Measurements from ENCODE around the gene NARS2.
"Not testable (repeated sequence)": the region's sequence is repeated elsewhere in the genome, so short reads cannot be mapped to it uniquely, and the experiment has no call there.

Gene NARS2

DNA sequence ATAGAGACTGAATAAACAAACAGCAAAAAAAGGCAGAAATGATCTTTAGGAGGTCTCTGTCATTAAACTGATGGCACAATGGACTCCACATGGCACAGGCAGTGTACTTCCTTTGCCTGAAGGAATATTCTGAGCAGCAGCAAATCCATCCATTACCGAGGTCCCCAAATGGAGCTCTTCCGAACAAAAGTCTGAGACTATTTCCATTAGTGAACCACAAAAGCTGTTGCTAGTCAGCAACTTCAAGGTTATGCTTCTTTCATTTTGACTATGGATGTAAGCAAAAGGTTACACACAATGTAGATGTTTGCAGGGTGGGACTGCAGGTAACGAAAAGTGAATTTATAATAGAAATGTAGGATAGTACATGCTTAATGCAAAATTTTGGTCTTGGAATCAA lies 14.5 kb downstream of the NARS2 start:
- no peak overlapping the region for H3K4me3 ChIP-seq (ENCODE audit: low read depth, low read length)
- peaks cover 52% of the 10 kb centered on the region for H3K36me3 ChIP-seq
- no peak for DNase-seq
- H3K4me1 ChIP-seq = peaks cover 7% of the 10 kb centered on the region
- H3K27me3 ChIP-seq = no peaks in the 10 kb centered on the region
- TF ChIP-seq, protein P1, sequence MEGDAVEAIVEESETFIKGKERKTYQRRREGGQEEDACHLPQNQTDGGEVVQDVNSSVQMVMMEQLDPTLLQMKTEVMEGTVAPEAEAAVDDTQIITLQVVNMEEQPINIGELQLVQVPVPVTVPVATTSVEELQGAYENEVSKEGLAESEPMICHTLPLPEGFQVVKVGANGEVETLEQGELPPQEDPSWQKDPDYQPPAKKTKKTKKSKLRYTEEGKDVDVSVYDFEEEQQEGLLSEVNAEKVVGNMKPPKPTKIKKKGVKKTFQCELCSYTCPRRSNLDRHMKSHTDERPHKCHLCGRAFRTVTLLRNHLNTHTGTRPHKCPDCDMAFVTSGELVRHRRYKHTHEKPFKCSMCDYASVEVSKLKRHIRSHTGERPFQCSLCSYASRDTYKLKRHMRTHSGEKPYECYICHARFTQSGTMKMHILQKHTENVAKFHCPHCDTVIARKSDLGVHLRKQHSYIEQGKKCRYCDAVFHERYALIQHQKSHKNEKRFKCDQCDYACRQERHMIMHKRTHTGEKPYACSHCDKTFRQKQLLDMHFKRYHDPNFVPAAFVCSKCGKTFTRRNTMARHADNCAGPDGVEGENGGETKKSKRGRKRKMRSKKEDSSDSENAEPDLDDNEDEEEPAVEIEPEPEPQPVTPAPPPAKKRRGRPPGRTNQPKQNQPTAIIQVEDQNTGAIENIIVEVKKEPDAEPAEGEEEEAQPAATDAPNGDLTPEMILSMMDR (IDR thresholded peaks at IDR 0.05; ENCODE audit: low read depth, low read length) = no peak
- H3K9me3 ChIP-seq = no peaks in the 10 kb centered on the region

DNA sequence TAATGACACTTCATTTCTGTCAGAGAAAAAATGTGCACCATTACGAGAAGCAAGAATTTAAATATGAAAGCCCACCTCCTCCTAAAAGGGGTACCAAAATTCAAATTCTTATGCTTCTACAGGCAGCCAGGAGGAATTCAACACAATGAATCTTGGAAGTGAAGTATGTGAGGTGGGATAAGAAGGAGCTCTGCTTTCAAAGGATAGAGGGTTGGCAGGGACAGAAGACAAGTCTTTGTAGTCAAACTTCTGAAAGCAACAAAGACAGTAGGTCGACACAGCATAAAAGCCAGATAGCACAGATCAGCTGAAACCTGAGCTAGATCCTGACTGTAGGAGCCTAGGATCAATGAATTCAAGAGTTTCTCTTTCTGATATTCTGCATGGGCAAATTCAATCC lies 17.4 kb downstream of the NARS2 start:
- Histone ChIP-seq H3K9me3 (no peaks in the 10 kb centered on the region; the same call in 1 of the 2 replicates), H3K4me1 (no peaks in the 10 kb centered on the region; the same call in 1 of the 2 replicates), H3K27me3 (no peaks in the 10 kb centered on the region), H3K4me3 (ENCODE audit: low read depth, low read length) (no peak overlapping the region), H3K36me3 (peaks cover 50% of the 10 kb centered on the region)
- TF ChIP-seq, protein P1 (IDR thresholded peaks at IDR 0.05; ENCODE audit: low read depth, low read length) = no peak
- no peak for DNase-seq

- no peaks in the 10 kb centered on the region for H3K27me3 ChIP-seq
- H3K9me3 ChIP-seq = no peaks in the 10 kb centered on the region; the same call in 1 of the 2 replicates
- no peak overlapping the region for H3K4me3 ChIP-seq (ENCODE audit: low read depth, low read length)
- TF ChIP-seq, protein P1 (IDR thresholded peaks at IDR 0.05; ENCODE audit: low read depth, low read length) = no peak
- peaks cover 51% of the 10 kb centered on the region for H3K36me3 ChIP-seq
- no peak for DNase-seq
- no peaks in the 10 kb centered on the region; the same call in 1 of the 2 replicates for H3K4me1 ChIP-seq
These were observed 19.1 kb downstream of the NARS2 start for GRCh38 chr11:78555592-78555991.

GRCh38 chr11:78552881-78553280 lies 21.8 kb downstream of the NARS2 start:
- Histone ChIP-seq H3K4me1 (no peaks in the 10 kb centered on the region), H3K36me3 (peaks cover 30% of the 10 kb centered on the region), H3K4me3 (ENCODE audit: low read depth, low read length) (no peak overlapping the region), H3K27me3 (no peaks in the 10 kb centered on the region), H3K9me3 (no peaks in the 10 kb centered on the region; the same call in 1 of the 2 replicates)
- TF ChIP-seq, protein P1 (IDR thresholded peaks at IDR 0.05; ENCODE audit: low read depth, low read length) = no peak
- DNase-seq = no peak

- not testable (repeated sequence) for H3K27me3 ChIP-seq
These were observed 22.5 kb downstream of the NARS2 start for GRCh38 chr11:78552139-78552538.

GRCh38 chr11:78551066-78551465 lies 23.6 kb downstream of the NARS2 start:
- Histone ChIP-seq H3K9me3 (no peaks in the 10 kb centered on the region; the same call in 1 of the 2 replicates), H3K36me3 (peaks cover 20% of the 10 kb centered on the region), H3K4me1 (0 out of 2 replicates have a peak, but pooled peaks cover 6% of the 10 kb centered on the region), H3K4me3 (ENCODE audit: low read depth, low read length) (no peak overlapping the region), H3K27me3 (no peaks in the 10 kb centered on the region)
- TF ChIP-seq, protein P1 (IDR thresholded peaks at IDR 0.05; ENCODE audit: low read depth, low read length) = no peak
- DNase-seq = no peak

More at GRCh38 chr11:78552139-78552538, 22.5 kb downstream of the NARS2 start:
- H3K9me3 ChIP-seq; H3K4me3 ChIP-seq (ENCODE audit: low read depth, low read length); H3K4me1 ChIP-seq; DNase-seq: not testable (repeated sequence)
- H3K36me3 ChIP-seq = peaks cover 27% of the 10 kb centered on the region

All from BE2C (cell line).